SU-DHL-6 (cell line): ENCODE measurements around the gene FBXL4.

ENCODE experiments used
- H2AFZ ChIP-seq: fragments of 200-600 bp; sonication (generic); 2 replicates; pipeline ENCODE4 v1.6.1; 2014; ENCODE audit warnings: low read depth, mild to moderate bottlenecking, moderate library complexity, mixed read lengths, antibody characterized with exemption, low read length; ENCODE audit not compliant: severe bottlenecking
- H3F3A ChIP-seq: fragments of 200-600 bp; shearing (Covaris generic); 2 replicates; pipeline ENCODE4 v1.6.0; 2016; ENCODE audit warnings: antibody characterized with exemption, mild to moderate bottlenecking; ENCODE audit not compliant: insufficient read depth
- H3K27ac ChIP-seq: fragments of 200-600 bp; sonication (generic); 2 replicates; pipeline ENCODE4 v1.5.1; 2016; ENCODE audit warnings: low read depth, mild to moderate bottlenecking, low read length, moderate library complexity, mixed read lengths
- H3K27me3 ChIP-seq: fragments of 200-600 bp; sonication (generic), shearing (Covaris generic); 2 replicates; pipeline ENCODE4 v1.6.0; 2014; ENCODE audit warnings: mild to moderate bottlenecking, low read length
- H3K36me3 ChIP-seq: fragments of 200-600 bp; sonication (generic); 2 replicates; pipeline ENCODE4 v1.6.1; 2014; ENCODE audit warnings: mild to moderate bottlenecking, low read length, mixed read lengths
- H3K4me2 ChIP-seq: fragments of 300-600, 200-600 bp; shearing (Covaris generic), sonication (generic); 2 replicates; pipeline ENCODE4 v1.6.0; 2014; ENCODE audit warnings: low read length, low read depth, mild to moderate bottlenecking; ENCODE audit not compliant: poor library complexity, severe bottlenecking
- H3K4me3 ChIP-seq: fragments of 200-600 bp; sonication (generic); 2 replicates; pipeline ENCODE4 v1.5.1; 2014; ENCODE audit warnings: antibody characterized with exemption, low read length, mild to moderate bottlenecking, mixed read lengths; ENCODE audit not compliant: insufficient read depth, poor library complexity, severe bottlenecking
- H3K79me2 ChIP-seq: fragments of 200-600 bp; sonication (generic); 2 replicates; pipeline ENCODE4 v1.6.1; 2014; ENCODE audit warnings: mild to moderate bottlenecking, low read length, moderate library complexity; ENCODE audit not compliant: insufficient read depth
- H3K9ac ChIP-seq: fragments of 200-600 bp; sonication (generic); 2 replicates; pipeline ENCODE4 v1.7.0; 2014; ENCODE audit warnings: mild to moderate bottlenecking, low read length
- H3K9me2 ChIP-seq: fragments of 200-600 bp; sonication (generic); replicated peaks from 2 replicates; pipeline ENCODE4 v1.6.1; 2014; ENCODE audit warnings: low read length; ENCODE audit not compliant: insufficient read depth
- H3K9me3 ChIP-seq: fragments of 200-600 bp; sonication (generic); 2 replicates; pipeline ENCODE4 v1.6.1; 2014; ENCODE audit warnings: low read length, mixed read lengths; ENCODE audit not compliant: insufficient read depth
- H4K20me1 ChIP-seq: fragments of 200-600 bp; sonication (generic); 2 replicates; pipeline ENCODE4 v1.6.1; 2014; ENCODE audit warnings: low read depth, mild to moderate bottlenecking, antibody characterized with exemption, low read length, moderate library complexity, mixed read lengths
- CTCF ChIP-seq: fragments of 200-600 bp; sonication (generic); IDR thresholded peaks from one replicate; pipeline ENCODE4 v1.5.1; 2017; ENCODE audit warnings: antibody characterized with exemption, mild to moderate bottlenecking, low read length, moderate library complexity; ENCODE audit not compliant: insufficient read depth, poor library complexity, severe bottlenecking
- EZH2phosphoT487 ChIP-seq: fragments of 200-600 bp; sonication (generic), shearing (Covaris generic); conservative IDR thresholded peaks from 2 replicates; pipeline ENCODE4 v1.6.1; 2018; ENCODE audit warnings: mild to moderate bottlenecking, antibody characterized with exemption, low read length, moderate library complexity, mixed read lengths

Gene FBXL4

GRCh38 chr6:98827295-98828159 is 120.2 kb downstream of the FBXL4 start:
- no peak overlapping the region for H3K27ac ChIP-seq
- TF ChIP-seq EZH2phosphoT487: no peak
- TF ChIP-seq CTCF: no peak
- H2AFZ ChIP-seq: no peak overlapping the region
- H3K9ac ChIP-seq: no peak overlapping the region
- H3F3A ChIP-seq: no peaks in the 10 kb centered on the region
- H3K27me3 ChIP-seq: no peaks in the 10 kb centered on the region
- no peak overlapping the region for H3K4me2 ChIP-seq
- H3K9me3 ChIP-seq: no peaks in the 10 kb centered on the region
- H3K4me3 ChIP-seq: no peak overlapping the region
- H3K79me2 ChIP-seq: no peaks in the 10 kb centered on the region
- H4K20me1 ChIP-seq: no peaks in the 10 kb centered on the region
- H3K36me3 ChIP-seq: no peaks in the 10 kb centered on the region
- H3K9me2 ChIP-seq: no peaks in the 10 kb centered on the region

GRCh38 chr6:98825600-98826230 is 122.0 kb downstream of the FBXL4 start:
- no peaks in the 10 kb centered on the region for H3K79me2 ChIP-seq
- H3K36me3 ChIP-seq: no peaks in the 10 kb centered on the region
- H3K27ac ChIP-seq: no peak overlapping the region
- no peak overlapping the region for H3K9ac ChIP-seq
- H3F3A ChIP-seq: no peaks in the 10 kb centered on the region
- H3K4me2 ChIP-seq: no peak overlapping the region
- TF ChIP-seq CTCF: no peak
- no peak for TF ChIP-seq EZH2phosphoT487
- no peak overlapping the region for H3K4me3 ChIP-seq
- no peaks in the 10 kb centered on the region for H4K20me1 ChIP-seq
- H3K9me3 ChIP-seq: no peaks in the 10 kb centered on the region
- H3K27me3 ChIP-seq: no peaks in the 10 kb centered on the region
- H2AFZ ChIP-seq: no peak overlapping the region
- H3K9me2 ChIP-seq: no peaks in the 10 kb centered on the region

GRCh38 chr6:98824902-98825599 is 122.7 kb downstream of the FBXL4 start:
- no peaks in the 10 kb centered on the region for H4K20me1 ChIP-seq
- TF ChIP-seq EZH2phosphoT487 (no peak), CTCF (no peak)
- H3K79me2 ChIP-seq: no peaks in the 10 kb centered on the region
- no peak overlapping the region for H3K4me2 ChIP-seq
- H3K36me3 ChIP-seq: no peaks in the 10 kb centered on the region
- H3F3A ChIP-seq: no peaks in the 10 kb centered on the region
- no peak overlapping the region for H3K27ac ChIP-seq
- no peaks in the 10 kb centered on the region for H3K9me3 ChIP-seq
- H2AFZ ChIP-seq: no peak overlapping the region
- H3K27me3 ChIP-seq: no peaks in the 10 kb centered on the region
- H3K4me3 ChIP-seq: no peak overlapping the region
- H3K9ac ChIP-seq: no peak overlapping the region
- H3K9me2 ChIP-seq: no peaks in the 10 kb centered on the region
